ENCODE results near the gene LRP1. TPM values are rescaled to one million over a fixed set of nuclear protein-coding genes. Genes with fewer than 3 reads are reported as not detected.

LRP1 gene
- total RNA-seq, 2 experiments from 2014 or later = 1.1 to 4.4 TPM

- CTCF ChIA-PET (ENCODE audit: unreplicated experiment) = interaction anchor here (1.1 kb wide), 1 partner anchor 8 kb away, joined by 3 read pairs; no protein-coding TSS in a partner anchor
- Histone ChIP-seq H3K4me3 (ENCODE audit: low read depth, low read length, poor library complexity, severe bottlenecking) (no peak overlapping the region), H3K79me2 (ENCODE audit: insufficient read depth, low read depth, low read length) (no peaks in the 10 kb centered on the region), H2AFZ (ENCODE audit: low read length) (no peak overlapping the region), H3K4me1 (ENCODE audit: insufficient read depth, low read length, poor library complexity, severe bottlenecking) (no peaks in the 10 kb centered on the region), H4K20me1 (ENCODE audit: insufficient read depth, low read length) (no peaks in the 10 kb centered on the region), H3K36me3 (ENCODE audit: insufficient read depth, low read length) (no peaks in the 10 kb centered on the region), H3K4me2 (ENCODE audit: low read length) (no peak overlapping the region), H3K9me2 (ENCODE audit: insufficient read depth, low read length) (no peaks in the 10 kb centered on the region), H3K27ac (ENCODE audit: low read depth, low read length, poor library complexity, severe bottlenecking) (no peak overlapping the region), H3K9me3 (ENCODE audit: low read length) (no peaks in the 10 kb centered on the region)
- DNase-seq (ENCODE audit: low spot score) = no peak
- TF ChIP-seq EZH2phosphoT487 (IDR thresholded peaks at IDR 0.05; ENCODE audit: borderline replicate concordance, low read depth, low read length) (no peak), CTCF (conservative IDR thresholded peaks at IDR 0.05; ENCODE audit: low read length) (no peak)
- BruUV-seq (replicated peaks) = no TSS peak
- POLR2A ChIA-PET = no interaction called here
- intact Hi-C loops (cut with micrococcal nuclease; ENCODE audit: unreplicated experiment) = no loop called here
Observed at GRCh38 chr12:57195611-57196371, 67.5 kb downstream of the LRP1 start.

GRCh38 chr12:57196439-57196838 lies 68.2 kb downstream of the LRP1 start:
- no peak overlapping the region for H3K4me3 ChIP-seq (ENCODE audit: low read depth, low read length, poor library complexity, severe bottlenecking)
- H3K36me3 ChIP-seq (ENCODE audit: insufficient read depth, low read length) = no peaks in the 10 kb centered on the region
- no peaks in the 10 kb centered on the region for H3K9me2 ChIP-seq (ENCODE audit: insufficient read depth, low read length)
- H3K4me2 ChIP-seq (ENCODE audit: low read length) = no peak overlapping the region
- TF ChIP-seq CTCF (conservative IDR thresholded peaks at IDR 0.05; ENCODE audit: low read length) (no peak), EZH2phosphoT487 (IDR thresholded peaks at IDR 0.05; ENCODE audit: borderline replicate concordance, low read depth, low read length) (no peak)
- ChIA-PET POLR2A (no interaction called here), CTCF (ENCODE audit: unreplicated experiment) (interaction anchor here (1.1 kb wide), 1 partner anchor 9 kb away, joined by 3 read pairs; no protein-coding TSS in a partner anchor)
- H2AFZ ChIP-seq (ENCODE audit: low read length) = no peak overlapping the region
- H3K4me1 ChIP-seq (ENCODE audit: insufficient read depth, low read length, poor library complexity, severe bottlenecking) = no peaks in the 10 kb centered on the region
- no TSS peak for BruUV-seq (replicated peaks)
- no peaks in the 10 kb centered on the region for H3K79me2 ChIP-seq (ENCODE audit: insufficient read depth, low read depth, low read length)
- no peak for DNase-seq (ENCODE audit: low spot score)
- H4K20me1 ChIP-seq (ENCODE audit: insufficient read depth, low read length) = no peaks in the 10 kb centered on the region
- intact Hi-C loops (cut with micrococcal nuclease; ENCODE audit: unreplicated experiment) = no loop called here
- H3K9me3 ChIP-seq (ENCODE audit: low read length) = no peaks in the 10 kb centered on the region
- H3K27ac ChIP-seq (ENCODE audit: low read depth, low read length, poor library complexity, severe bottlenecking) = no peak overlapping the region

- no peak for DNase-seq (ENCODE audit: low spot score)
- Histone ChIP-seq H3K4me1 (ENCODE audit: insufficient read depth, low read length, poor library complexity, severe bottlenecking) (no peaks in the 10 kb centered on the region), H3K27ac (ENCODE audit: low read depth, low read length, poor library complexity, severe bottlenecking) (no peak overlapping the region), H3K4me3 (ENCODE audit: low read depth, low read length, poor library complexity, severe bottlenecking) (no peak overlapping the region), H3K9me2 (ENCODE audit: insufficient read depth, low read length) (no peaks in the 10 kb centered on the region), H3K36me3 (ENCODE audit: insufficient read depth, low read length) (no peaks in the 10 kb centered on the region), H4K20me1 (ENCODE audit: insufficient read depth, low read length) (no peaks in the 10 kb centered on the region), H3K9me3 (ENCODE audit: low read length) (no peaks in the 10 kb centered on the region), H3K79me2 (ENCODE audit: insufficient read depth, low read depth, low read length) (no peaks in the 10 kb centered on the region), H2AFZ (ENCODE audit: low read length) (no peak overlapping the region), H3K4me2 (ENCODE audit: low read length) (no peak overlapping the region)
- BruUV-seq (replicated peaks) = no TSS peak
- TF ChIP-seq CTCF (conservative IDR thresholded peaks at IDR 0.05; ENCODE audit: low read length) = no peak
- no peak for TF ChIP-seq EZH2phosphoT487 (IDR thresholded peaks at IDR 0.05; ENCODE audit: borderline replicate concordance, low read depth, low read length)
- intact Hi-C loops (cut with micrococcal nuclease; ENCODE audit: unreplicated experiment) = no loop called here
- ChIA-PET POLR2A (no interaction called here), CTCF (ENCODE audit: unreplicated experiment) (interaction anchor here (0.8 to 1.1 kb wide), 2 partner anchors 10 to 47 kb away, joined by 3 read pairs; no protein-coding TSS in a partner anchor)
Observed at GRCh38 chr12:57196956-57197355, 68.7 kb downstream of the LRP1 start.
